Head of caudate nucleus (tissue), 42 donors: Measurements from ENCODE around the gene TJP2.
"Not testable (repeated sequence)": the region's sequence is repeated elsewhere in the genome, so short reads cannot be mapped to it uniquely, and the experiment has no call there.

ENCODE experiments used
- DNase-seq, 42 donors: peaks; one replicate each; pipeline versions ENCODE4 v3.0.0 to v3.0.0-alpha.2; 2020 to 2021; ENCODE audit warnings: mixed read lengths in 7 of 42
- intact Hi-C: fragments of 100-400 bp; cut with DNase I; formaldehyde crosslinking; loops from one replicate; pipeline ENCODE4 v1.15.0; 2022

The TJP2 gene

GRCh38 chr9:69155341-69156030, 18.6 kb upstream of the TJP2 start:
- intact Hi-C loops: no loop called here
- no peak for DNase-seq

- intact Hi-C loops: no loop called here
- no peak for DNase-seq
Measured at GRCh38 chr9:69157751-69158466, 16.2 kb upstream of the TJP2 start.

GRCh38 chr9:69158471-69158870, 15.6 kb upstream of the TJP2 start:
- intact Hi-C loops: no loop called here
- DNase-seq: no peak

- DNase-seq, intact Hi-C loops: not testable (repeated sequence)
Measured at GRCh38 chr9:69164573-69164972, 9.5 kb upstream of the TJP2 start.

GRCh38 chr9:69165581-69165980, 8.5 kb upstream of the TJP2 start:
- DNase-seq: no peak
- intact Hi-C loops: no loop called here

- intact Hi-C loops: no loop called here
- DNase-seq: no peak
Measured at GRCh38 chr9:69168709-69169217, 5.3 kb upstream of the TJP2 start.

GRCh38 chr9:69170231-69170630, 3.8 kb upstream of the TJP2 start:
- intact Hi-C loops: no loop called here
- no peak for DNase-seq

- DNase-seq: no peak
- intact Hi-C loops: no loop called here
Measured at GRCh38 chr9:69171049-69171448, 3.0 kb upstream of the TJP2 start.

GRCh38 chr9:69171517-69171916, 2.6 kb upstream of the TJP2 start:
- intact Hi-C loops: no loop called here
- DNase-seq: no peak

- intact Hi-C loops: no loop called here
- no peak for DNase-seq
Measured at GRCh38 chr9:69172895-69173294, 1.2 kb upstream of the TJP2 start.

GRCh38 chr9:69173497-69173890, 583 bp upstream of the TJP2 start:
- DNase-seq: no peak
- intact Hi-C loops: no loop called here

- intact Hi-C loops: no loop called here
- DNase-seq: peak in 27 of 42 donors; percentile 22 to 77 (median 42)
Measured at GRCh38 chr9:69174616-69175463, 763 bp downstream of the TJP2 start.

GRCh38 chr9:69175486-69175885, 1.4 kb downstream of the TJP2 start:
- no peak for DNase-seq
- intact Hi-C loops: no loop called here

- DNase-seq: no peak
- intact Hi-C loops: no loop called here
Measured at GRCh38 chr9:69176471-69177171, 2.5 kb downstream of the TJP2 start.

- DNase-seq: no peak
- intact Hi-C loops: no loop called here
Measured at GRCh38 chr9:69178583-69179011, 4.5 kb downstream of the TJP2 start.

GRCh38 chr9:69179037-69179436, 5.0 kb downstream of the TJP2 start:
- intact Hi-C loops: no loop called here

GRCh38 chr9:69180200-69180599, 6.1 kb downstream of the TJP2 start:
- intact Hi-C loops: loop anchor here (5.0 kb wide), 1 partner anchor 143 kb away; the partner anchor contains the start of gene FXN
- no peak for DNase-seq

More at GRCh38 chr9:69179037-69179436, 5.0 kb downstream of the TJP2 start:
- no peak for DNase-seq

GRCh38 chr9:69180670-69181069, 6.6 kb downstream of the TJP2 start:
- peak in 5 of 42 donors; percentile 38 to 65 (median 44) for DNase-seq
- intact Hi-C loops: loop anchor here (5.0 kb wide), 1 partner anchor 143 kb away; the partner anchor contains the start of gene FXN

- intact Hi-C loops: loop anchor here (5.0 kb wide), 1 partner anchor 145 kb away; the partner anchor contains the start of gene FXN
- DNase-seq: peak in 41 of 42 donors; percentile 28 to 82 (median 59)
Measured at GRCh38 chr9:69181908-69182353, 7.9 kb downstream of the TJP2 start.
